Stimulated activated CD4-positive, alpha-beta T cell treated with anti-CD3 and anti-CD28 coated beads, Interleukin-12 subunit alpha, Interleukin-12 subunit beta, amount 100 ng/mL, for 24 hours (primary cell): ENCODE data around the gene TELO2.

Experiments used
- DNase-seq, 2 experiments: peaks; one replicate each; pipeline ENCODE4 v3.0.0-alpha.2; 2020; ENCODE audit warnings: low read depth in 2 of 2

The TELO2 gene

GRCh38 chr16:1498899-1499676, 5.9 kb downstream of the TELO2 start:
- no peak for DNase-seq

GRCh38 chr16:1499756-1500464, 6.8 kb downstream of the TELO2 start:
- no peak for DNase-seq

GRCh38 chr16:1500465-1501150, 7.4 kb downstream of the TELO2 start:
- DNase-seq: no peak

- DNase-seq: no peak
These were observed 8.5 kb downstream of the TELO2 start for GRCh38 chr16:1501630-1502029.

- DNase-seq: no peak
These were observed 9.2 kb downstream of the TELO2 start for GRCh38 chr16:1502092-1503004.

- DNase-seq: no peak
These were observed 10.2 kb downstream of the TELO2 start for GRCh38 chr16:1503110-1503955.

GRCh38 chr16:1505073-1505844, 12.1 kb downstream of the TELO2 start:
- no peak for DNase-seq

GRCh38 chr16:1505912-1506311, 12.8 kb downstream of the TELO2 start:
- no peak for DNase-seq

GRCh38 chr16:1506494-1507213, 13.5 kb downstream of the TELO2 start:
- no peak for DNase-seq

- no peak for DNase-seq
These were observed 15.5 kb downstream of the TELO2 start for GRCh38 chr16:1508494-1509187.

GRCh38 chr16:1509307-1510221, 16.4 kb downstream of the TELO2 start:
- DNase-seq: no peak

- DNase-seq: no peak
These were observed 17.1 kb downstream of the TELO2 start for GRCh38 chr16:1510272-1510671.

GRCh38 chr16:1510941-1511351, 17.8 kb downstream of the TELO2 start:
- no peak for DNase-seq

- DNase-seq: no peak
These were observed 18.8 kb downstream of the TELO2 start for GRCh38 chr16:1511662-1512569.

GRCh38 chr16:1512774-1513173, 19.6 kb downstream of the TELO2 start:
- no peak for DNase-seq

GRCh38 chr16:1514507-1514906, 21.3 kb downstream of the TELO2 start:
- DNase-seq: no peak
